Measurements from ENCODE around the gene ARMCX6.
A peak's percentile ranks its signal among the peaks of the same experiment; 100 is the strongest.

- TF ChIP-seq CTCF (IDR thresholded peaks at IDR 0.05) (peak; percentile 48 to 58 (median 56)), POLR2A (IDR thresholded peaks at IDR 0.05) (no peak)
Measured at GRCh38 chrX:101595739-101596419, 21.9 kb downstream of the ARMCX6 start.

All from right lobe of liver (tissue), 4 donors.